H1 (cell line): ENCODE measurements around the gene CHTF18. TPM values are rescaled to one million over a fixed set of nuclear protein-coding genes. Genes with fewer than 3 reads are reported as not detected.

Experiments used
- CTCF ChIA-PET: fragments of 300-600 bp; sonication (Branson Sonifier 250); formaldehyde crosslinking; loops from one replicate; lab custom pipeline; 2021; ENCODE audit not compliant: partially characterized antibody; lab: Charles Lee
- POLR2A ChIA-PET: fragments of 300-600 bp; sonication (Branson Sonifier 250); formaldehyde crosslinking; loops from one replicate; lab custom pipeline; 2021; ENCODE audit warnings: inconsistent platforms; ENCODE audit not compliant: partially characterized antibody; lab: Charles Lee
- DNase-seq, 2 experiments: peaks; one replicate each; pipeline versions ENCODE4 v3.0.0 to v3.0.0-alpha.2; 2010 to 2022; ENCODE audit warnings: low spot score in 2 of 2, low read depth in 1 of 2, mixed read lengths in 1 of 2
- FAIRE-seq: peaks from 2 replicates; lab custom pipeline; 2011; peaks lifted over from hg19 to GRCh38; lab: Jason Lieb, UNC
- H2AFZ ChIP-seq: 2 replicates; pipeline ENCODE4 v1.8.1; 2012; ENCODE audit warnings: low read length, inconsistent platforms
- H2AK5ac ChIP-seq: 2 replicates; pipeline ENCODE4 v1.6.1; 2013; ENCODE audit warnings: low read depth, low read length
- H2BK120ac ChIP-seq: replicated peaks from 2 replicates; pipeline ENCODE3; 2013; ENCODE audit warnings: low read depth, low read length, inconsistent platforms
- H2BK12ac ChIP-seq: 2 replicates; pipeline ENCODE4 v1.6.1; 2013; ENCODE audit warnings: low read depth, low read length
- H2BK15ac ChIP-seq: 2 replicates; pipeline ENCODE4 v1.6.1; 2013; ENCODE audit warnings: low read length
- H2BK20ac ChIP-seq: 2 replicates; pipeline ENCODE4 v1.6.1; 2013; ENCODE audit warnings: low read length
- H2BK5ac ChIP-seq: 2 replicates; pipeline ENCODE4 v1.6.1; 2013; ENCODE audit warnings: low read depth, low read length
- H3K14ac ChIP-seq: 2 replicates; pipeline ENCODE4 v1.6.1; 2013; ENCODE audit warnings: inconsistent platforms; ENCODE audit not compliant: insufficient read length
- H3K18ac ChIP-seq: 2 replicates; pipeline ENCODE4 v1.6.1; 2013; ENCODE audit warnings: low read length; ENCODE audit errors: extremely low read depth
- H3K23ac ChIP-seq: 2 replicates; pipeline ENCODE4 v1.6.1; 2013; ENCODE audit warnings: inconsistent platforms; ENCODE audit not compliant: insufficient read length
- H3K23me2 ChIP-seq: 2 replicates; pipeline ENCODE4 v1.6.1; 2013; ENCODE audit warnings: low read depth, low read length
- H3K27ac ChIP-seq: 2 replicates; pipeline ENCODE4 v1.6.1; 2011; ENCODE audit warnings: low read depth, low read length, inconsistent platforms
- H3K27me3 ChIP-seq, 4 experiments: replicated peaks in 1 of 4; 1 replicate in 1 of 4; 2 replicates in 3 of 4; pipeline versions ENCODE4 v1.6.1 to v1.8.1; 2011 to 2013; ENCODE audit warnings: low read length in 3 of 4, mild to moderate bottlenecking in 3 of 4, inconsistent platforms in 2 of 4, mixed read lengths in 2 of 4, moderate library complexity in 1 of 4; ENCODE audit not compliant: control insufficient read depth in 3 of 4, insufficient read depth in 3 of 4; ENCODE audit errors: extremely low read depth in 1 of 4
- H3K36me3 ChIP-seq, 4 experiments: 2 replicates each; pipeline versions ENCODE4 v1.6.1 to v1.8.1; 2011 to 2013; ENCODE audit warnings: mild to moderate bottlenecking in 4 of 4, low read length in 3 of 4, moderate library complexity in 2 of 4, control low read depth in 1 of 4, inconsistent platforms in 1 of 4; ENCODE audit not compliant: insufficient read depth in 4 of 4, control insufficient read depth in 2 of 4
- H3K4ac ChIP-seq: replicated peaks from 2 replicates; pipeline ENCODE3; 2013; ENCODE audit warnings: low read length, low read depth, mixed read lengths, inconsistent platforms; ENCODE audit not compliant: insufficient read length
- H3K4me1 ChIP-seq, 4 experiments: replicated peaks in 1 of 4; 1 replicate in 1 of 4; 2 replicates in 3 of 4; pipeline versions ENCODE4 v1.6.1 to v1.8.1; 2011 to 2013; ENCODE audit warnings: low read length in 3 of 4, inconsistent platforms in 2 of 4, mixed read lengths in 1 of 4; ENCODE audit not compliant: insufficient read depth in 4 of 4, control insufficient read depth in 3 of 4
- H3K4me2 ChIP-seq, 2 experiments: 2 replicates each; pipeline versions ENCODE4 v1.6.1 to v1.8.1; 2011 to 2013; ENCODE audit warnings: low read depth in 2 of 2, low read length in 2 of 2, control low read depth in 1 of 2, inconsistent platforms in 1 of 2, mild to moderate bottlenecking in 1 of 2; ENCODE audit not compliant: insufficient read depth in 1 of 2
- H3K4me3 ChIP-seq, 4 experiments: fragments of 200-600, 300-600 bp in 1 of 4; sonication (generic), shearing (Covaris generic), sonication (Bioruptor Twin) in 1 of 4; 2 replicates each; pipeline versions ENCODE4 v1.5.1 to v1.8.1; 2011 to 2016; ENCODE audit warnings: low read length in 4 of 4, low read depth in 3 of 4, control low read depth in 2 of 4, inconsistent platforms in 2 of 4, mild to moderate bottlenecking in 2 of 4, mixed read lengths in 1 of 4, moderate library complexity in 1 of 4; ENCODE audit not compliant: insufficient read depth in 2 of 4; ENCODE audit errors: extremely low read depth in 1 of 4
- H3K56ac ChIP-seq: replicated peaks from 2 replicates; pipeline ENCODE3; 2013; ENCODE audit warnings: low read depth, mild to moderate bottlenecking, mixed read lengths, low read length, inconsistent platforms; ENCODE audit not compliant: insufficient read length
- H3K79me1 ChIP-seq: 2 replicates; pipeline ENCODE4 v1.6.1; 2013; ENCODE audit warnings: low read depth, low read length, control low read depth
- H3K79me2 ChIP-seq, 2 experiments: 2 replicates each; pipeline versions ENCODE4 v1.6.1 to v1.8.1; 2012 to 2013; ENCODE audit warnings: low read length in 2 of 2, mild to moderate bottlenecking in 2 of 2, inconsistent platforms in 1 of 2; ENCODE audit not compliant: insufficient read depth in 2 of 2, control insufficient read depth in 1 of 2
- H3K9ac ChIP-seq, 4 experiments: replicated peaks in 1 of 4; 1 replicate in 1 of 4; 2 replicates in 3 of 4; pipeline versions ENCODE4 v1.6.1 to v1.8.1; 2011 to 2013; ENCODE audit warnings: low read depth in 3 of 4, low read length in 3 of 4, control low read depth in 2 of 4, mild to moderate bottlenecking in 2 of 4, moderate library complexity in 2 of 4, inconsistent platforms in 1 of 4; ENCODE audit errors: extremely low read depth in 1 of 4
- H3K9me3 ChIP-seq, 2 experiments: 2 replicates each; pipeline versions ENCODE4 v1.6.1 to v1.8.1; 2012 to 2013; ENCODE audit warnings: mild to moderate bottlenecking in 2 of 2, moderate library complexity in 2 of 2, control low read depth in 1 of 2, inconsistent platforms in 1 of 2, low read depth in 1 of 2, low read length in 1 of 2, mixed read lengths in 1 of 2; ENCODE audit not compliant: insufficient read depth in 2 of 2
- H4K20me1 ChIP-seq, 2 experiments: replicated peaks in 1 of 2; 2 replicates each; pipeline versions ENCODE3 to v1.8.1; 2011 to 2013; ENCODE audit warnings: inconsistent platforms in 2 of 2, low read length in 2 of 2, mild to moderate bottlenecking in 1 of 2; ENCODE audit not compliant: insufficient read depth in 2 of 2, control insufficient read depth in 1 of 2
- H4K5ac ChIP-seq: 2 replicates; pipeline ENCODE4 v1.6.1; 2013; ENCODE audit warnings: low read length, low read depth, mixed read lengths, inconsistent platforms; ENCODE audit not compliant: insufficient read length
- H4K8ac ChIP-seq: 2 replicates; pipeline ENCODE4 v1.8.0; 2013; ENCODE audit warnings: mild to moderate bottlenecking, moderate library complexity, low read length, inconsistent platforms; ENCODE audit not compliant: insufficient read depth; ENCODE audit errors: extremely low read depth
- H4K91ac ChIP-seq: replicated peaks from 2 replicates; pipeline ENCODE3; 2013; ENCODE audit warnings: low read length, mixed read lengths, inconsistent platforms; ENCODE audit not compliant: insufficient read length
- ASH2L ChIP-seq: fragments of 200-600, 300-600 bp; sonication (generic); IDR thresholded peaks from one replicate; pipeline ENCODE4 v1.7.1; 2017; ENCODE audit warnings: low read length
- ATF3 ChIP-seq: IDR thresholded peaks from 2 replicates; pipeline ENCODE4 v1.6.1; 2011; ENCODE audit warnings: low read depth, mild to moderate bottlenecking, low read length; ENCODE audit not compliant: insufficient read depth
- BRCA1 ChIP-seq: IDR thresholded peaks from 2 replicates; pipeline ENCODE4 v1.6.1; 2012; ENCODE audit warnings: low read depth, low read length, improper control_type of control experiment
- CHD2 ChIP-seq: IDR thresholded peaks from 2 replicates; pipeline ENCODE4 v1.6.1; 2012; ENCODE audit warnings: low read length, improper control_type of control experiment
- GTF2F1 ChIP-seq: IDR thresholded peaks from 2 replicates; pipeline ENCODE4 v1.6.1; 2012; ENCODE audit warnings: low read depth, low read length, improper control_type of control experiment, borderline replicate concordance
- NANOG ChIP-seq: IDR thresholded peaks from 2 replicates; pipeline ENCODE4 v1.6.1; 2011; ENCODE audit warnings: low read length, low read depth, mild to moderate bottlenecking, inconsistent platforms; ENCODE audit not compliant: insufficient read depth, poor library complexity, severe bottlenecking
- PHF8 ChIP-seq: fragments of 200-600 bp; sonication (generic); conservative IDR thresholded peaks from 2 replicates; pipeline ENCODE4 v1.7.1; 2012; ENCODE audit warnings: low read depth, mild to moderate bottlenecking, inconsistent platforms, low read length, moderate library complexity
- SRF ChIP-seq: IDR thresholded peaks from 2 replicates; pipeline ENCODE4 v1.6.1; 2011; ENCODE audit warnings: mild to moderate bottlenecking, low read depth, low read length, moderate library complexity
- TCF12 ChIP-seq: IDR thresholded peaks from 2 replicates; pipeline ENCODE4 v1.6.1; 2011; ENCODE audit warnings: low read depth, mild to moderate bottlenecking, low read length
- USF2 ChIP-seq: IDR thresholded peaks from 2 replicates; pipeline ENCODE4 v1.6.1; 2011; ENCODE audit warnings: low read length, improper control_type of control experiment
- ZNF274 ChIP-seq: IDR thresholded peaks from 2 replicates; pipeline ENCODE4 v1.7.0; 2012; ENCODE audit warnings: low read length, borderline replicate concordance; ENCODE audit errors: extremely low read depth
- WGBS, 2 experiments: shearing (Covaris generic) in 1 of 2; methylation state at CpG; one replicate each; pipeline versions ENCODE4 v1.1.6 to v1.1.7; 2013 to 2015; ENCODE audit warnings: low lambda C conversion rate in 2 of 2, mixed read lengths in 2 of 2, inconsistent platforms in 1 of 2, low coverage in 1 of 2, missing lambda C conversion rate in 1 of 2; ENCODE audit not compliant: insufficient replicate concordance in 2 of 2, insufficient coverage in 1 of 2, insufficient read length in 1 of 2; ENCODE audit errors: extremely low coverage in 1 of 2, missing lambda C conversion rate in 1 of 2; 5-methylcytosine and 5-hydroxymethylcytosine counted together
- polyA plus RNA-seq, 7 experiments: library from polyadenylated mRNA; depleted of rRNA in 3 of 7; stranded (reverse) in 5 of 7; unstranded in 2 of 7; fragments of >200 nt in 5 of 7; fragments of 200-250 nt in 2 of 7; gene quantifications; 1 replicate in 5 of 7; 2 replicates in 1 of 7; 4 replicates in 1 of 7; pipeline versions ENCODE4 v1.2.1 to v1.2.3, GENCODE V29; 2011 to 2013; ENCODE audit warnings: missing spikeins in 2 of 7, mixed read lengths in 2 of 7
- total RNA-seq: library from RNA; stranded (reverse); fragmentation: NEBNext Ultra II Directional; extraction: Animal tissue kit (Norgen Biotek cat#: 25700); gene quantifications from 2 replicates; pipeline ENCODE4 v1.2.1, GENCODE V29; 2021

The CHTF18 gene
- total and polyA plus RNA-seq, 2 of the 8 experiments (the other 6 are each of a cell fraction or from before 2014, with no cell fraction given): 75.3 to 104 TPM

- Histone ChIP-seq H3K56ac (no peak overlapping the region), H2AFZ (no peak overlapping the region), H3K23me2 (no peaks in the 10 kb centered on the region), H4K20me1 (peaks cover 0 to 4% of the 10 kb centered on the region in 2 experiments), H2BK20ac (no peak overlapping the region), H3K9me3 (peaks cover 4 to 16% of the 10 kb centered on the region in 2 experiments; a peak in 3 of 4 replicates), H4K5ac (no peak overlapping the region), H4K8ac (no peak overlapping the region), H3K4me2 (no peak overlapping the region), H3K27ac (no peak overlapping the region), H3K4ac (no peak overlapping the region), H3K14ac (no peak overlapping the region), H4K91ac (no peak overlapping the region), H2BK12ac (no peak overlapping the region), H2BK15ac (no peak overlapping the region), H3K4me3 (no peak overlapping the region), H3K79me2 (no peaks in the 10 kb centered on the region), H3K27me3 (0 out of 7 replicates have a peak, but pooled peaks cover 0 to 2% (median 0%) of the 10 kb centered on the region in 4 experiments), H2BK5ac (no peak overlapping the region), H2AK5ac (no peak overlapping the region), H3K9ac (no peak overlapping the region), H3K36me3 (no peaks in the 10 kb centered on the region), H3K18ac (no peak overlapping the region), H3K79me1 (no peaks in the 10 kb centered on the region), H2BK120ac (no peak overlapping the region), H3K4me1 (peaks cover 0 to 8% (median 0%) of the 10 kb centered on the region in 4 experiments; a peak in 2 of 7 replicates), H3K23ac (no peak overlapping the region)
- ChIA-PET POLR2A (no interaction called here), CTCF (interaction anchor here (0.9 to 1.1 kb wide), 2 partner anchors 58 to 235 kb away, joined by 3 read pairs; no protein-coding TSS in a partner anchor)
- DNase-seq (no peak), FAIRE-seq (no peak)
- 94% methylated on average over 23 of the region's 23 CpGs; no CpG with 5 or more reads in 1 of the 2 experiments for WGBS, 2 experiments
- TF ChIP-seq USF2: no peak
- no peak for TF ChIP-seq ZNF274
- TF ChIP-seq ATF3: no peak
- no peak for TF ChIP-seq SRF
- TF ChIP-seq GTF2F1: no peak
- TF ChIP-seq NANOG: no peak
- no peak for TF ChIP-seq PHF8
- no peak for TF ChIP-seq TCF12
- no peak for TF ChIP-seq BRCA1
- TF ChIP-seq CHD2: no peak
- TF ChIP-seq ASH2L: no peak
These were observed 31.1 kb downstream of the CHTF18 start for GRCh38 chr16:819336-820043.
